Mucosa of rectum (tissue), 2 donors: ENCODE measurements around the gene RBP5.

Source experiments
- H3K27ac ChIP-seq, 2 donors: one replicate each; pipeline ENCODE4 v1.7.0; 2013; ENCODE audit warnings: inconsistent platforms in 2 of 2, low read depth in 2 of 2, low read length in 2 of 2
- H3K27me3 ChIP-seq, 2 donors: one replicate each; pipeline ENCODE4 v1.7.0; 2013; ENCODE audit warnings: low read length in 2 of 2; ENCODE audit not compliant: control insufficient read depth in 2 of 2, insufficient read depth in 2 of 2
- H3K36me3 ChIP-seq, 2 donors: one replicate each; pipeline ENCODE4 v1.7.0; 2013; ENCODE audit warnings: low read length in 2 of 2; ENCODE audit not compliant: control insufficient read depth in 2 of 2, insufficient read depth in 2 of 2
- H3K4me1 ChIP-seq, 2 donors: one replicate each; pipeline ENCODE4 v1.7.0; 2013; ENCODE audit warnings: low read length in 2 of 2, mild to moderate bottlenecking in 1 of 2; ENCODE audit not compliant: control insufficient read depth in 2 of 2, insufficient read depth in 2 of 2
- H3K4me3 ChIP-seq, 2 donors: one replicate each; pipeline ENCODE4 v1.7.0; 2013; ENCODE audit warnings: low read length in 2 of 2
- H3K9ac ChIP-seq, 2 donors: one replicate each; pipeline ENCODE4 v1.7.0; 2013; ENCODE audit warnings: low read length in 2 of 2, low read depth in 1 of 2, mild to moderate bottlenecking in 1 of 2
- H3K9me3 ChIP-seq, 2 donors: one replicate each; pipeline ENCODE4 v1.7.0; 2013; ENCODE audit warnings: low read length in 2 of 2; ENCODE audit not compliant: control insufficient read depth in 2 of 2
- donor health status: healthy.
- donor health status: Normal muscosa, but diverticular disease.

Gene RBP5

DNA sequence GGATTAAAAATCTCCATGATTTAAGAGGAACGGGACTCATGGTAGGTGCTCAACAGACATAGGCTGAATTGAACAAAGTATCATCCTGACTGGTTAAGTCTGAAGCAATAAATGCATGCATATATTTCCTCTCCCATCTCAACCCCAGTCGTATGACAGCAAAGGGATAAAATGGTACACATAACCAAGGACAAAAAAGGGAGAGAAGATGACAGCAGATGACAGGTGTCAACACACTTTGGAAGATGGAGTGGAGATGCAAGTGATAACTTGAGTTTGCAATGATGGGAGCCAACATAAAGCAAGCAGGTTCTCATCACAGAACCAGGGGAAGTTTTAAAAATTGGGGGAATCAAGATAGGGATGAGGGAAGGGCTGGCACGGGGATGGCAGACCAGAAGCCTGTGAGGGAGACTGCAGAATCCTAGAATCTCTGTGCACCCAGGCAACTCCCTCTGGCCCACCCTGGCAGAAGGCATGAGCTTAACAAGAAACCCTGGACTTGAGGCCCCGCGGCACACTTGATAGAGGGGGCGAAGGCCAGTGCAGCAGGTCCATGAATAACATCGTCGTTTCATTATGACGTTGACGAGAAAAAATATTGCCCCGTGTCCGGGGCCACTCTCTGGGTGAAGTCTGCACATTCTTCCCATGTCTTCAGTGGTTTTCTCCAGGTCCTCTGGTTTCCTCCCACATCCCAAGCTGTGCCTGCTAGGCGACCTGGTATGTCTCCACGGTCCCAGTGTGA, 24.7 kb downstream of the RBP5 start:
- Histone ChIP-seq H3K36me3 (peaks cover 12 to 21% of the 10 kb centered on the region in 2 donors), H3K9ac (no peak overlapping the region), H3K9me3 (no peaks in the 10 kb centered on the region), H3K4me3 (no peak overlapping the region), H3K27ac (no peak overlapping the region), H3K27me3 (no peaks in the 10 kb centered on the region), H3K4me1 (peaks cover 3 to 4% of the 10 kb centered on the region in 2 donors)

DNA sequence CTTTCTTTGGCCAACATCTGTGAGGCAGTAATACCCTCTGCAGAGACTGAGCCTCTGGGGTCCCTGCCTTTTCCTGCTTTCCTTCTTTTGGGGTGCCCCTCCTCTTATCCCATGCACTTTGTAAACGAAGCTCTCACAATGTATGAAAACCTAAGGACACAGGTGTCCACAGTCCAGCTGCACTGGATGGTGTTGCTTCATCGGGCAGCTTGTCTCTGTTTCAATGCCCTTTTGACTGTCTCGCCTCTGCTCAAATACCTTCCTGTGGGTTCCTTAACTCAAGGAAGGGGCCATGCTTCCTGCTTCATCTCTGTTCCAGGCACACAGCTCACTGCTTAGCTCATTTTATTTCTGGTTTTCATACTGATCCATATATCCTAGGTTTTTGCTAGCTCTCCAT, 26.1 kb downstream of the RBP5 start:
- H3K27me3 ChIP-seq, result no peaks in the 10 kb centered on the region
- H3K9me3 ChIP-seq, result no peaks in the 10 kb centered on the region
- H3K27ac ChIP-seq, result no peak overlapping the region
- no peaks in the 10 kb centered on the region for H3K4me1 ChIP-seq
- no peak overlapping the region for H3K9ac ChIP-seq
- H3K36me3 ChIP-seq, result peaks cover 14 to 21% of the 10 kb centered on the region in 2 donors
- H3K4me3 ChIP-seq, result no peak overlapping the region

DNA sequence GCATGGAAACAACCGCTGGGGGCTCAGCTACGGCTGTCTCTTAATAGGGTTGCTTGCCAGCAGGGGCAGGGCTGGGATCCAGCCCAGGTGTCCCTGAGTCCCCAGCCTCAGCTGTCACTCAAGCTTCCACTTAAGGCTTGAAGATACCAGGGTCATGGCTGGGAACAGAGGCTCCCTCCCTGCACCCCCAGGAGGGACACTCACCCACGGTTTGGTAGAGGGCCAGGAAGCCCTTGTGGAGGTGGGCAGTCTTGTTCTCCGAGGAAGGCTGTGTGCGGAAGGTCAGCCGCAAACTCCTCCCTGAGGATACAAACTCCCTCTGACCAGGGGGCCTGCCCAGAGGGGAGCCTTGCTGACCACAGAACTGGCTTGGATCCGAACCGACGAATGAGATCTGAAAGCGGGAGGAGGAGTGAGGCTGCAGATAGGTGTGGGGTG, 27.0 kb downstream of the RBP5 start:
- no peaks in the 10 kb centered on the region for H3K9me3 ChIP-seq
- peaks cover 14 to 23% of the 10 kb centered on the region in 2 donors for H3K36me3 ChIP-seq
- H3K9ac ChIP-seq, result no peak overlapping the region
- H3K4me3 ChIP-seq, result no peak overlapping the region
- H3K27ac ChIP-seq, result no peak overlapping the region
- H3K27me3 ChIP-seq, result no peaks in the 10 kb centered on the region
- H3K4me1 ChIP-seq, result no peaks in the 10 kb centered on the region

DNA sequence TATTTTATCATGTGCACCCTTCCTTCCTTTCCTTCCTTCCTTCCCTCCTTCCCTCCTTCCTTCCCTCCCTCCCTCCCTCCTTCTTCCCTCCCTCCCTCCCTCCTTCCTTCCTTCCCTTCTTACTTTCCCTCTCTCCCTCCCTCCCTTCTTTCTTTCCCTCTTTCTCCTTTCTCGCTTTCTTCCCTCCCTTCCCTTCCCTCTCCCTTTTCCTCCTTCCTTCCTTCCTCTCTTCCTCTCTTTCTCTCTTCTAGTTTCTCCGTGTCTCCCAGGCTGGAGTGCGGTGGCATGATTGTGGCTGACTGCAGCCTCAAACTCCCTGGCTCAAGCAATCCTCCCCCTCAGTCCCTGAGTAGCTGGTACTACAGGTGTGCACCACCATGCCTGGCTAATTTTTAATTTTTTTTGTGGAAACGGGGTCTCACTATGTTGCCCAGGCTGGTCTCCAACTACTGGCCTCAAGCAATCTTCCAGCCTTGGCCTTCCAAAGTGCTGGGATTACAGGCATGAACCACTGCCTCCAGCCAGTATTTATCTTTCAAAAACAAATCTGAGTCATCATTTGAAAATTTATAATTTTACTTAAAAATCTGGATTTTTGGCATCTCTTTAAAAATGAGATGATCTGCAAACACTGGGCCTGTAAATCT, 27.5 kb downstream of the RBP5 start:
- Histone ChIP-seq H3K9me3 (no peaks in the 10 kb centered on the region), H3K36me3 (peaks cover 14 to 23% of the 10 kb centered on the region in 2 donors), H3K27me3 (no peaks in the 10 kb centered on the region), H3K4me3 (no peak overlapping the region), H3K4me1 (no peaks in the 10 kb centered on the region), H3K27ac (no peak overlapping the region), H3K9ac (no peak overlapping the region)

DNA sequence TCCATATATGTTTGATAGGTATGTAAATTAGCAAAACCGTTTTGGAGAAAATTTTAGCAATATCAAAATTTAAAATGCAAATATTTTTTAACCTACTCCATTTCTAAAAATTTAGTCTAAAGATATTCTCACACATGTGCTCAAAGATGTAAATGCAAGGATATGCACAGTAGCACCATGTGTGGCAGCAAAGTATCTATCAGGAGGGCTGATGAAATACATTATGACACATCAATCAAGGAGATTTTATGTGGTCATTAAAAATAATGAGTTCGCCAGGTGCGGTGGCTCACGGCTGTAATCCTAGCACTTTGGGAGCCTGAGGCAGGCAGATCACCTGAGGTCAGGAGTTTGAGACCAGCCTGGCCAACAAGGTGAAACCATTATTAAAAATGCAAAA, 28.4 kb downstream of the RBP5 start:
- H3K4me1 ChIP-seq, result no peaks in the 10 kb centered on the region
- peaks cover 14 to 21% of the 10 kb centered on the region in 2 donors for H3K36me3 ChIP-seq
- no peak overlapping the region for H3K27ac ChIP-seq
- H3K9me3 ChIP-seq, result no peaks in the 10 kb centered on the region
- H3K27me3 ChIP-seq, result no peaks in the 10 kb centered on the region
- H3K9ac ChIP-seq, result no peak overlapping the region
- no peak overlapping the region for H3K4me3 ChIP-seq

DNA sequence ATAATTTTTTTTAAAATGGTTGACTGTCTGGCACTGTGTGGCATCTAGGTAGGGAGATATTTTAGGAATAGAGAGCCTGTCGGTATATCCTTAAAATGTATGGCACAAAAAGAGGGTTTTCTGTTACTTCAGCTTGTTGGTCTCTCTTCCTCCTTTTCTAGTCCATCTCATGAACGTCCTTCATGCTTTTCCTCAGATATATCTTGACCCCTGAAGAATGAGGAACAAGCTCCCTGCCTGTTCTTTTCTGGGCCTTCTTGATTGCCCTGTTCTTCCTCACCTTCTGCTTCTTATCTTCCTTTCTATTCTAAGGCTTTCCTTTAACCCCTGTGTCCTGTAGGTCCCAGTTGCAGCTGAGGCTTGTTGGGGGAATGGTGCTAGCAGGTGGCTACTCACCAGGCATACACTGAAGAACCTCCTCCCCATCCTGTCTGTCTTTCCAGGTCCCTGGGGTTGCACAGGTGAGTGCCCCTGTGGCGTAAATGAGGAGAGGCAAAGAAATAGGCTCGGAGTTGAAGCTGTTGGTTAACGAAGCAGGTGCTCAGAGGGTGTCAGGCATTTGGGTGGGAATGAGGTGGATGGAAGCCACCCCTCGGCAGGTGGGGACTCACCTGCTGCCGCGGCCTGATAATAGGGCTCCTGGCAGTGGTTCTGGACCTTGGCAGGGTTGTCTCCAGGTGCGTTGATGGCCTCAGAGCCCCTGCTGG, 29.2 kb downstream of the RBP5 start:
- no peak overlapping the region for H3K9ac ChIP-seq
- no peak overlapping the region for H3K27ac ChIP-seq
- H3K36me3 ChIP-seq, result peaks cover 14 to 21% of the 10 kb centered on the region in 2 donors

DNA sequence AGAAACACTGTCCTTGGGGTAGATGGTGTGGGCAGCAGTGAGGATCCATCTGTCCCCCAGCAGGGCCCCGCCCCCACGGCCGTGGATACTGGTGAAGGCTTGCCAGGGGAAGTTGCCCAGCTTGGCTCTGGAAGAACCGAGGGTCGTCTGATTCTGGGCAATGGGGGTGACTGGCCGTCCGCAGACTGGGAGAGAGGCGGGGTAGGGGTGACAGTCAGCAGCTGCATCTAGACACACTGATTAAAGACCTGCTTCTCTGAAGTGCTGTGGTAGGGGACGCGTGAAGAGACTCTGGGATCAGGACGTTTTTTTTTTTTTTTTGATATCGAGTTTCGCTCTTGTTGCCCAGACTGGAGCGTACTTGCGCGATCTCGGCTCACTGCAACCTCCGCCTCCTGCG, 31.7 kb downstream of the RBP5 start:
- H3K27ac ChIP-seq, result no peak overlapping the region
- peaks cover 0 to 6% of the 10 kb centered on the region in 2 donors for H3K4me1 ChIP-seq
- H3K36me3 ChIP-seq, result peaks cover 13 to 14% of the 10 kb centered on the region in 2 donors
- H3K4me3 ChIP-seq, result no peak overlapping the region
- peaks cover 0 to 2% of the 10 kb centered on the region in 2 donors for H3K27me3 ChIP-seq
- no peaks in the 10 kb centered on the region for H3K9me3 ChIP-seq
- H3K9ac ChIP-seq, result no peak overlapping the region

More for the DNA sequence above, 29.2 kb downstream of the RBP5 start:
- Histone ChIP-seq H3K27me3 (no peaks in the 10 kb centered on the region), H3K9me3 (no peaks in the 10 kb centered on the region), H3K4me3 (no peak overlapping the region), H3K4me1 (no peaks in the 10 kb centered on the region)

DNA sequence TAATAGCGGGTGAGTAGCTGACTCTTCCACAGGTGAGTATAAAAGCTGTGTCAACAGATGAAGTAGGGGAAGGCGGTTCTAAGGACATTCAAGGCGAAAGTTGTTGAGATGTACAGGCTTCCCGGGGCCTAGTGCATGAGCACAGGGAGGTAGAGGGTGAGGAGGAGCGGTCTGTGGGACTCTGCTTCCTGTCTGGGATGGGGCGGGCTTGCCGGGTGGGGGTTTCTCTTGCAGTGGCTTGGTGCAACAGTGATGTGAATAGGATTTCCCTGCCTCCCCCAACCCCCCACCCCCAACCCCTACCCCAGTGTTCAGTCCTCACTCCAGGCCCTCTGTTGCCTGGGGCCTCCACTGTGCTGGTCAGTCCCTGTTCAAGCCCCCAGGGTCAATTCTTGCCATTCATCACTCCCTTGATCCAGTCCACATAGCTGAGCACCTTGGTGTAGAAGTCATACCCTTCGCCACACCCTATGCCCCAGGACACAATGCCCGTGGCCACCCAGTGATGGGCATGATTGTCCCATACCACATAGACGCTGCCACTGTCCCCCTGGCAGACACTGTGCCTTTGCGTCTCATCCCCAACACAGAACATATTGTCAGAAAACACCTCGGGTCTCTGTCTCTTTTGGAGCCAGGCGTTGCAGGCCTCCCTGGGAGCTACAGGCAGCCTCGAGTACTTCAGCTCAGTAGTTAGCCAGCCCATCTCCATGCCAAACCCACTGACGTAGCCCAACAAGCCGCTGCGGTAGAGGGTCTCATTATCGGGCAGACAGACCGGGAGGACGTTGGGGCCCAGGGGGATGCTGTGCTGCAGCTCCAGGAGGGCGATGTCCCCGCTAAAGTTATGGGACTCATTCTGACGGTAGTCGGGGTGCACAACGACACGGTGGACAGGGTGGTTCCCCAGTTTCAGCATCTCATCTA, 32.4 kb downstream of the RBP5 start:
- Histone ChIP-seq H3K4me1 (peaks cover 0 to 8% of the 10 kb centered on the region in 2 donors), H3K9ac (no peak overlapping the region), H3K4me3 (no peak overlapping the region), H3K9me3 (no peaks in the 10 kb centered on the region), H3K27ac (no peak overlapping the region), H3K36me3 (peaks cover 8 to 11% of the 10 kb centered on the region in 2 donors), H3K27me3 (peaks cover 0 to 2% of the 10 kb centered on the region in 2 donors)

DNA sequence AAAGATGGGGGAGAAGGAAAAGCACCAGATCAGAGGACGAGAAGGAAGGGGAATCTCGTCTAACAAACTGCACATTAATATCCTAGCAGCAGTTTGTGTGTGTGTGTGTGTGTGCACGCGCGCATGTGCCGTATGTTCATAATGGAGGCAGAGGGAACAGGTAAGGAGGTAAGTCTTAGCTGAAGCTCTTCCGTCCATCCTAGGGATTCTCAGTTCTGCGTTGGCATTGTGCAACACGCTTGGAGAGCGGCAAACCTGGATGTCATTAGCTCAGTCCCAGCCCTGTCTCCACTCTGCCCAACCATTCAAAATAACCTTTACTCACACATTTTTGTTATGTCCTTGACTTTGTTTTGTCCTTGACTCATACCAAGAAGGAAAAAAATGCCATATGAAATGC, 34.8 kb downstream of the RBP5 start:
- Histone ChIP-seq H3K9ac (no peak overlapping the region), H3K27me3 (peaks cover 0 to 2% of the 10 kb centered on the region in 2 donors), H3K27ac (no peak overlapping the region), H3K4me3 (no peak overlapping the region), H3K36me3 (peaks cover 2% of the 10 kb centered on the region in 2 donors), H3K4me1 (peaks cover 0 to 8% of the 10 kb centered on the region in 2 donors), H3K9me3 (no peaks in the 10 kb centered on the region)
